ENCODE measurements around the gene CHCT1.

CHCT1 gene

DNA sequence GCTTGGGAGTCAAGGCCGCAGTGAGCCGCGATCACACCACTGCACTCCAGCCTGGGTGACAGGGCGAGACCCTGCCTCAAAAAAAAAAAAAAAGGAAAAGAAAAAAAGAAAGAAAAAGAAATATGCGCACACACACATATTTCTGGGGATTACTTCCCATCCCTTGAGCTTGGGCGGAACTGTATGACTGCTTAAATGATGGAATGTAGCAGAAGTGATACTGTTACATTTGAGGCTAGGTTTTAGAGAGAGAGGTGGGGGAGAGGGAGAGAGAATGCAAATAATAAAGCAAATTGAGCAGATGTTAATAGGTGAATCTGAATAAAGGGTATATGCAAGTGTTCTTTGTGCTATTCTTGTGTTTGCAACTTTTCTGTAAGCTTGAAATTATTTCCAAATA, 18.3 kb upstream of the CHCT1 start:
- no peak overlapping the region for H3K27ac ChIP-seq (replicated peaks)
- H3K4me3 ChIP-seq (replicated peaks; ENCODE audit: insufficient read depth, low read length) = no peak overlapping the region
- TF ChIP-seq SPI1 (IDR thresholded peaks at IDR 0.05; ENCODE audit: borderline replicate concordance, low read depth) = no peak
- TF ChIP-seq, protein P1, sequence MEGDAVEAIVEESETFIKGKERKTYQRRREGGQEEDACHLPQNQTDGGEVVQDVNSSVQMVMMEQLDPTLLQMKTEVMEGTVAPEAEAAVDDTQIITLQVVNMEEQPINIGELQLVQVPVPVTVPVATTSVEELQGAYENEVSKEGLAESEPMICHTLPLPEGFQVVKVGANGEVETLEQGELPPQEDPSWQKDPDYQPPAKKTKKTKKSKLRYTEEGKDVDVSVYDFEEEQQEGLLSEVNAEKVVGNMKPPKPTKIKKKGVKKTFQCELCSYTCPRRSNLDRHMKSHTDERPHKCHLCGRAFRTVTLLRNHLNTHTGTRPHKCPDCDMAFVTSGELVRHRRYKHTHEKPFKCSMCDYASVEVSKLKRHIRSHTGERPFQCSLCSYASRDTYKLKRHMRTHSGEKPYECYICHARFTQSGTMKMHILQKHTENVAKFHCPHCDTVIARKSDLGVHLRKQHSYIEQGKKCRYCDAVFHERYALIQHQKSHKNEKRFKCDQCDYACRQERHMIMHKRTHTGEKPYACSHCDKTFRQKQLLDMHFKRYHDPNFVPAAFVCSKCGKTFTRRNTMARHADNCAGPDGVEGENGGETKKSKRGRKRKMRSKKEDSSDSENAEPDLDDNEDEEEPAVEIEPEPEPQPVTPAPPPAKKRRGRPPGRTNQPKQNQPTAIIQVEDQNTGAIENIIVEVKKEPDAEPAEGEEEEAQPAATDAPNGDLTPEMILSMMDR (IDR thresholded peaks at IDR 0.05; ENCODE audit: insufficient read depth, low read length) = no peak
- TF ChIP-seq, protein P2, sequence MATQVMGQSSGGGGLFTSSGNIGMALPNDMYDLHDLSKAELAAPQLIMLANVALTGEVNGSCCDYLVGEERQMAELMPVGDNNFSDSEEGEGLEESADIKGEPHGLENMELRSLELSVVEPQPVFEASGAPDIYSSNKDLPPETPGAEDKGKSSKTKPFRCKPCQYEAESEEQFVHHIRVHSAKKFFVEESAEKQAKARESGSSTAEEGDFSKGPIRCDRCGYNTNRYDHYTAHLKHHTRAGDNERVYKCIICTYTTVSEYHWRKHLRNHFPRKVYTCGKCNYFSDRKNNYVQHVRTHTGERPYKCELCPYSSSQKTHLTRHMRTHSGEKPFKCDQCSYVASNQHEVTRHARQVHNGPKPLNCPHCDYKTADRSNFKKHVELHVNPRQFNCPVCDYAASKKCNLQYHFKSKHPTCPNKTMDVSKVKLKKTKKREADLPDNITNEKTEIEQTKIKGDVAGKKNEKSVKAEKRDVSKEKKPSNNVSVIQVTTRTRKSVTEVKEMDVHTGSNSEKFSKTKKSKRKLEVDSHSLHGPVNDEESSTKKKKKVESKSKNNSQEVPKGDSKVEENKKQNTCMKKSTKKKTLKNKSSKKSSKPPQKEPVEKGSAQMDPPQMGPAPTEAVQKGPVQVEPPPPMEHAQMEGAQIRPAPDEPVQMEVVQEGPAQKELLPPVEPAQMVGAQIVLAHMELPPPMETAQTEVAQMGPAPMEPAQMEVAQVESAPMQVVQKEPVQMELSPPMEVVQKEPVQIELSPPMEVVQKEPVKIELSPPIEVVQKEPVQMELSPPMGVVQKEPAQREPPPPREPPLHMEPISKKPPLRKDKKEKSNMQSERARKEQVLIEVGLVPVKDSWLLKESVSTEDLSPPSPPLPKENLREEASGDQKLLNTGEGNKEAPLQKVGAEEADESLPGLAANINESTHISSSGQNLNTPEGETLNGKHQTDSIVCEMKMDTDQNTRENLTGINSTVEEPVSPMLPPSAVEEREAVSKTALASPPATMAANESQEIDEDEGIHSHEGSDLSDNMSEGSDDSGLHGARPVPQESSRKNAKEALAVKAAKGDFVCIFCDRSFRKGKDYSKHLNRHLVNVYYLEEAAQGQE (IDR thresholded peaks at IDR 0.05; ENCODE audit: insufficient replicate concordance, low read depth) = no peak
- no peak for TF ChIP-seq POLR2AphosphoS5 (IDR thresholded peaks at IDR 0.05; ENCODE audit: low read depth)
- no peak for TF ChIP-seq GABPA (IDR thresholded peaks at IDR 0.05; ENCODE audit: low read depth)
- no peak for DNase-seq (ENCODE audit: low read depth in 1 of 2, low spot score in 1 of 2)
- no peaks in the 10 kb centered on the region for H3K27me3 ChIP-seq (ENCODE audit: insufficient read depth, poor library complexity, severe bottlenecking)

DNA sequence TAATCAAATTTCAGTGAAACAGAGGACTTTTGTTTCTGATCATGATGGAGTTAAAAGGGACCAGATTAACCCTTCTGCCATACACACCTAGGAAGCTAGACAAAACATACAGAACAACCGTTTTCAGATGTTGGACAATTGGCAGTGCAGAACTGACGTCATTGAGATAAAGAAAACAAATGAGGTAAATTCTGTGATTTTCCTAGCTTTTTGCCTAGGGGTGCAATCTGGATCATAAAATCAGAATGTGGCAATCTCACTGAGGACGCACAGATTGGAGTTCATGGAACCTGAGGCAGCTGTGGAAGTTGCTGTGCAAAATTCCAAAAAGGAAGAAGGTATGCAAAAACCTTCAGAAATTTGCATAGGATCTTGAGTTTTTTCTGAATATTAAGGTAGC, 15.4 kb upstream of the CHCT1 start:
- no peak for DNase-seq (ENCODE audit: low read depth in 1 of 2, low spot score in 1 of 2)
- H3K27me3 ChIP-seq (ENCODE audit: insufficient read depth, poor library complexity, severe bottlenecking) = no peaks in the 10 kb centered on the region
- no peak overlapping the region for H3K4me3 ChIP-seq (replicated peaks; ENCODE audit: insufficient read depth, low read length)
- TF ChIP-seq, protein P1 (IDR thresholded peaks at IDR 0.05; ENCODE audit: insufficient read depth, low read length) = no peak
- TF ChIP-seq, protein P2 (IDR thresholded peaks at IDR 0.05; ENCODE audit: insufficient replicate concordance, low read depth) = no peak
- TF ChIP-seq GABPA (IDR thresholded peaks at IDR 0.05; ENCODE audit: low read depth) (no peak), POLR2AphosphoS5 (IDR thresholded peaks at IDR 0.05; ENCODE audit: low read depth) (no peak), SPI1 (IDR thresholded peaks at IDR 0.05; ENCODE audit: borderline replicate concordance, low read depth) (no peak)
- H3K27ac ChIP-seq (replicated peaks) = no peak overlapping the region

DNA sequence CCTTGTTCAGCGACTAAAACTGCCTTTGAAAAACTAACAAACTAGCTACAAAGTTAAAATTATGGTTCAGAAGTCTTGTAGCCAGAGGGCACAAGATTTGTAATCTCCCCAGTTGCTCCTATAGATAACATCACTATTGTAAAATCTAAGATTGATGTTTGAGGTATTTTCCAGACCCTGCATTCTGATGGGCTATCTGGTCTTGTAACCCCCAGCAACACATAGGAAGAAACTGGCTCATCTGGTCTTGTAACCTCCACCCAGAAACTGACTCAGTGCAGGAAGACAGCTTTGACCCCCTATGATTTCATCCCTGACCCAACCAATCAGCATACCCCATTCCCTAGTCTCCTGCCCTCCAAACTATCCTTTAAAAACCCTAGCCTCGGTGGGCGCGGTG, 12.3 kb upstream of the CHCT1 start:
- Histone ChIP-seq H3K4me3 (replicated peaks; ENCODE audit: insufficient read depth, low read length) (no peak overlapping the region), H3K27ac (replicated peaks) (no peak overlapping the region), H3K27me3 (ENCODE audit: insufficient read depth, poor library complexity, severe bottlenecking) (no peaks in the 10 kb centered on the region)
- no peak for TF ChIP-seq POLR2AphosphoS5 (IDR thresholded peaks at IDR 0.05; ENCODE audit: low read depth)
- TF ChIP-seq, protein P1 (IDR thresholded peaks at IDR 0.05; ENCODE audit: insufficient read depth, low read length) = no peak
- TF ChIP-seq SPI1 (IDR thresholded peaks at IDR 0.05; ENCODE audit: borderline replicate concordance, low read depth) = no peak
- TF ChIP-seq GABPA (IDR thresholded peaks at IDR 0.05; ENCODE audit: low read depth) = no peak
- TF ChIP-seq, protein P2 (IDR thresholded peaks at IDR 0.05; ENCODE audit: insufficient replicate concordance, low read depth) = no peak
- no peak for DNase-seq (ENCODE audit: low read depth in 1 of 2, low spot score in 1 of 2)

All from HL-60 (cell line).